Small intestine (tissue), 7 donors: ENCODE measurements around the gene KMT5C. TPM values are rescaled to one million over a fixed set of nuclear protein-coding genes. Genes with fewer than 3 reads are reported as not detected.

ENCODE experiments used
- DNase-seq, 2 donors: peaks; one replicate each; pipeline versions ENCODE4 v3.0.0 to v3.0.0-alpha.2; 2013
- FAIRE-seq: peaks from 2 replicates; lab custom pipeline; 2012; peaks lifted over from hg19 to GRCh38; lab: Jason Lieb, UNC
- H3K27ac ChIP-seq, 3 donors: one replicate each; pipeline ENCODE4 v1.5.1; 2013; ENCODE audit warnings: low read length in 2 of 3, mild to moderate bottlenecking in 2 of 3, control low read depth in 1 of 3, inconsistent platforms in 1 of 3, low read depth in 1 of 3, moderate library complexity in 1 of 3
- H3K27me3 ChIP-seq, 3 donors: one replicate each; pipeline ENCODE4 v1.6.1; 2013; ENCODE audit warnings: low read length in 3 of 3, inconsistent platforms in 1 of 3; ENCODE audit not compliant: control insufficient read depth in 3 of 3, insufficient read depth in 3 of 3
- H3K36me3 ChIP-seq, 3 donors: one replicate each; pipeline ENCODE4 v1.6.1; 2013; ENCODE audit warnings: low read length in 3 of 3, inconsistent platforms in 1 of 3, low read depth in 1 of 3, mild to moderate bottlenecking in 1 of 3, moderate library complexity in 1 of 3; ENCODE audit not compliant: control insufficient read depth in 3 of 3, insufficient read depth in 2 of 3
- H3K4me1 ChIP-seq, 3 donors: one replicate each; pipeline ENCODE4 v1.6.1; 2013; ENCODE audit warnings: low read length in 2 of 3, inconsistent platforms in 1 of 3, low read depth in 1 of 3, mild to moderate bottlenecking in 1 of 3, moderate library complexity in 1 of 3; ENCODE audit not compliant: control insufficient read depth in 3 of 3, insufficient read depth in 2 of 3
- H3K4me3 ChIP-seq, 3 donors: one replicate each; pipeline ENCODE4 v1.5.1; 2013; ENCODE audit warnings: low read length in 3 of 3, control low read depth in 1 of 3, inconsistent platforms in 1 of 3, low read depth in 1 of 3, mild to moderate bottlenecking in 1 of 3, moderate library complexity in 1 of 3
- H3K9me3 ChIP-seq, 2 donors: one replicate each; pipeline ENCODE4 v1.6.1; 2013; ENCODE audit warnings: low read depth in 1 of 2, low read length in 1 of 2; ENCODE audit not compliant: control insufficient read depth in 2 of 2, insufficient read depth in 1 of 2
- WGBS, 3 donors: extraction: QIAGEN DNeasy Blood & Tissue Kit; methylation state at CpG; one replicate each; pipeline ENCODE4 v1.1.7; 2013; 5-methylcytosine and 5-hydroxymethylcytosine counted together
- polyA plus RNA-seq, 4 donors: library from polyadenylated mRNA; stranded (reverse) in 3 of 4; unstranded in 1 of 4; fragments of 200-250 nt in 3 of 4; fragments of 120-200 nt in 1 of 4; gene quantifications; one replicate each; pipeline versions ENCODE4 v1.2.1 to v1.2.3, GENCODE V29; 2013
- donor health status: healthy with polysubstance abuse.
- donor health status: control.
- donor health status: control.
- donor health status: Bipolar disorder and iron deficiency.
- donor health status: healthy.

Gene KMT5C
- polyA plus RNA-seq, 4 donors = 10.3 to 18.4 (median 14.3) TPM

GRCh38 chr19:55382013-55382412, 42.3 kb downstream of the KMT5C start:
- no peak for DNase-seq
- no peak for FAIRE-seq
- Histone ChIP-seq H3K27ac (no peak overlapping the region), H3K36me3 (peaks cover 0 to 28% (median 0%) of the 10 kb centered on the region in 3 donors), H3K4me1 (peaks cover 0 to 18% (median 2%) of the 10 kb centered on the region in 3 donors), H3K27me3 (peaks cover 0 to 9% (median 2%) of the 10 kb centered on the region in 3 donors), H3K9me3 (peaks cover 0 to 7% of the 10 kb centered on the region in 2 donors), H3K4me3 (no peak overlapping the region)
- 97 to 98% (median 97%) methylated on average over 5 of the region's 5 CpGs for WGBS, 3 donors

- no peak for FAIRE-seq
Observed at GRCh38 chr19:55382522-55383054, 42.9 kb downstream of the KMT5C start.

GRCh38 chr19:55383279-55384130, 43.8 kb downstream of the KMT5C start:
- DNase-seq (peak in 1 of 2 donors; percentile 58), FAIRE-seq (no peak)
- WGBS, 3 donors = 3 to 6% (median 4%) methylated on average over 44 to 88 of the region's 88 CpGs

More at GRCh38 chr19:55382522-55383054, 42.9 kb downstream of the KMT5C start:
- no peak for DNase-seq
- Histone ChIP-seq H3K9me3 (peaks cover 0 to 7% of the 10 kb centered on the region in 2 donors), H3K27me3 (peaks cover 0 to 4% (median 0%) of the 10 kb centered on the region in 3 donors), H3K36me3 (peaks cover under 1 to 34% (median 1%) of the 10 kb centered on the region in 3 donors), H3K4me3 (no peak overlapping the region), H3K4me1 (peaks cover 2 to 23% (median 2%) of the 10 kb centered on the region in 3 donors), H3K27ac (no peak overlapping the region)
- WGBS, 3 donors = 95 to 97% (median 96%) methylated on average over 3 of the region's 3 CpGs

GRCh38 chr19:55384131-55384919, 44.6 kb downstream of the KMT5C start, which contains the start of gene TMEM238:
Gene TMEM238 (minus strand): TSS chr19:55384292. CDS start chr19:55384259, 33 bp downstream.
- FAIRE-seq = no peak
- H3K9me3 ChIP-seq = peaks cover 0 to 7% of the 10 kb centered on the region in 2 donors
- peaks cover 8 to 37% (median 12%) of the 10 kb centered on the region in 3 donors for H3K4me1 ChIP-seq
- peak within 1 kb of the TSS; percentile 86 to 99 (median 97) for H3K27ac ChIP-seq
- DNase-seq = peak; percentile 77 to 85
- H3K27me3 ChIP-seq = no peaks in the 10 kb centered on the region
- H3K4me3 ChIP-seq = peak within 1 kb of the TSS; percentile 63 to 97 (median 75)
- WGBS, 3 donors = 5 to 16% (median 11%) methylated on average over 53 to 72 of the region's 72 CpGs
- peaks cover 4 to 45% (median 17%) of the 10 kb centered on the region in 3 donors for H3K36me3 ChIP-seq

More at GRCh38 chr19:55383279-55384130, 43.8 kb downstream of the KMT5C start:
- H3K9me3 ChIP-seq = peaks cover 0 to 7% of the 10 kb centered on the region in 2 donors
- H3K27me3 ChIP-seq = no peaks in the 10 kb centered on the region
- H3K36me3 ChIP-seq = peaks cover 4 to 43% (median 10%) of the 10 kb centered on the region in 3 donors
- peak overlapping the region; percentile 86 to 97 (median 86) for H3K27ac ChIP-seq
- peaks cover 7 to 33% (median 8%) of the 10 kb centered on the region in 3 donors for H3K4me1 ChIP-seq
- peak overlapping the region; percentile 44 to 75 (median 63) for H3K4me3 ChIP-seq

GRCh38 chr19:55384920-55385723, 45.4 kb downstream of the KMT5C start:
- H3K27ac ChIP-seq = peak overlapping the region; percentile 86 to 99 (median 97)
- H3K4me1 ChIP-seq = peaks cover 8 to 37% (median 12%) of the 10 kb centered on the region in 3 donors
- H3K36me3 ChIP-seq = peaks cover 4 to 49% (median 17%) of the 10 kb centered on the region in 3 donors
- peaks cover 0 to 7% of the 10 kb centered on the region in 2 donors for H3K9me3 ChIP-seq
- 3 to 4% (median 4%) methylated on average over 34 of the region's 34 CpGs for WGBS, 3 donors
- FAIRE-seq = no peak
- peak; percentile 97 to 98 for DNase-seq
- peak overlapping the region; percentile 47 to 97 (median 75) for H3K4me3 ChIP-seq
- no peaks in the 10 kb centered on the region for H3K27me3 ChIP-seq

GRCh38 chr19:55385724-55386492, 46.2 kb downstream of the KMT5C start, which contains the start of gene RPL28:
Gene RPL28 (plus strand): TSS chr19:55385932. CDS start chr19:55386358, 426 bp downstream.
- peaks cover 8 to 37% (median 12%) of the 10 kb centered on the region in 3 donors for H3K4me1 ChIP-seq
- H3K27ac ChIP-seq = peak within 1 kb of the TSS; percentile 86 to 99 (median 97)
- no peak for FAIRE-seq
- WGBS, 3 donors = 0% methylated on average over 68 of the region's 68 CpGs
- no peaks in the 10 kb centered on the region for H3K27me3 ChIP-seq
- H3K4me3 ChIP-seq = peak within 1 kb of the TSS; percentile 75 to 97 (median 95)
- H3K36me3 ChIP-seq = peaks cover 4 to 53% (median 17%) of the 10 kb centered on the region in 3 donors
- peak; percentile 99 for DNase-seq
- H3K9me3 ChIP-seq = peaks cover 0 to 7% of the 10 kb centered on the region in 2 donors
